NCI-H187 (cell line): ENCODE results near the gene CSTF1.

Source experiments
- DNase-seq, 2 experiments: peaks; one replicate each; lab custom pipeline; 2025; lab: John Stamatoyannopoulos, UW

CSTF1 gene

GRCh38 chr20:56392132-56392880 is at the start of gene CSTF1, which contains the start of gene AURKA:
CSTF1 (plus strand) TSS chr20:56392645; CDS start chr20:56395553, 2,908 bp downstream.
AURKA (minus strand) TSS chr20:56392215; CDS start chr20:56388197, 4,018 bp downstream.
- DNase-seq, result peak; percentile 96 to 99

- DNase-seq, result no peak
Observed at GRCh38 chr20:56342783-56343182, 49.7 kb upstream of the CSTF1 start.

- DNase-seq, result peak in 1 of 2 experiments; percentile 10
Observed at GRCh38 chr20:56343861-56344381, 48.5 kb upstream of the CSTF1 start.

- DNase-seq, result no peak
Observed at GRCh38 chr20:56345911-56346310, 46.5 kb upstream of the CSTF1 start.

- DNase-seq, result no peak
Observed at GRCh38 chr20:56347628-56348304, 44.7 kb upstream of the CSTF1 start.

- DNase-seq, result no peak
Observed at GRCh38 chr20:56348305-56348693, 44.1 kb upstream of the CSTF1 start.

GRCh38 chr20:56348746-56349145 is 43.7 kb upstream of the CSTF1 start:
- DNase-seq, result no peak

- no peak for DNase-seq
Observed at GRCh38 chr20:56350842-56351241, 41.6 kb upstream of the CSTF1 start.

GRCh38 chr20:56352345-56353055 is 39.9 kb upstream of the CSTF1 start:
- DNase-seq, result no peak

GRCh38 chr20:56353356-56353755 is 39.1 kb upstream of the CSTF1 start:
- no peak for DNase-seq

- no peak for DNase-seq
Observed at GRCh38 chr20:56358070-56358469, 34.4 kb upstream of the CSTF1 start.

- DNase-seq, result peak; percentile 26 to 83
Observed at GRCh38 chr20:56358600-56359211, 33.7 kb upstream of the CSTF1 start, which contains the start of gene FAM210B. FAM210B (plus strand) TSS chr20:56358974; CDS start chr20:56359006, 32 bp downstream.

GRCh38 chr20:56359212-56360132 is 33.0 kb upstream of the CSTF1 start:
- DNase-seq, result no peak

- DNase-seq, result no peak
Observed at GRCh38 chr20:56360133-56360907, 32.1 kb upstream of the CSTF1 start.

- no peak for DNase-seq
Observed at GRCh38 chr20:56360908-56361205, 31.6 kb upstream of the CSTF1 start.

GRCh38 chr20:56361900-56362299 is 30.5 kb upstream of the CSTF1 start:
- no peak for DNase-seq

- DNase-seq, result no peak
Observed at GRCh38 chr20:56362833-56363413, 29.5 kb upstream of the CSTF1 start.

GRCh38 chr20:56363491-56363890 is 29.0 kb upstream of the CSTF1 start:
- no peak for DNase-seq

- DNase-seq, result no peak
Observed at GRCh38 chr20:56368351-56369134, 23.9 kb upstream of the CSTF1 start.
